Measurements from ENCODE around the gene KMT5B.

DNA sequence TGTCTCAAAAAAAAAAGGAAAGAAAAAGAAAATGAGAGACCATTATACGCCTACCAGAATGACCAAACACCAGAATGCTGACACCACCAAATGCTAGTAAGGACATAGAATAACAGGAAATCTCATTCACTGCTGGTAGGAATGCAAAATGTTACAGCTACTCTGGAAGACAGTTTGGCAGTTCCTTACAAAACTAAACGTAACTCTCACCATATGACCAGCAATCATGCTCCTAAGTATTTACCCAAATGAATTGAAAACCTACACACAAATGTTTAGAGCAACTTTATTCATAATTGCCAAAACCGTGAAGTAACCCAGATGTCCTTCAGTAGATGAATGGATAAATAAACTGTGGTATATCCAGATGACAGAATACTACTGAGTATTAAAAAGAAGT is 99.1 kb downstream of the KMT5B start:
- TF ChIP-seq, protein P1, sequence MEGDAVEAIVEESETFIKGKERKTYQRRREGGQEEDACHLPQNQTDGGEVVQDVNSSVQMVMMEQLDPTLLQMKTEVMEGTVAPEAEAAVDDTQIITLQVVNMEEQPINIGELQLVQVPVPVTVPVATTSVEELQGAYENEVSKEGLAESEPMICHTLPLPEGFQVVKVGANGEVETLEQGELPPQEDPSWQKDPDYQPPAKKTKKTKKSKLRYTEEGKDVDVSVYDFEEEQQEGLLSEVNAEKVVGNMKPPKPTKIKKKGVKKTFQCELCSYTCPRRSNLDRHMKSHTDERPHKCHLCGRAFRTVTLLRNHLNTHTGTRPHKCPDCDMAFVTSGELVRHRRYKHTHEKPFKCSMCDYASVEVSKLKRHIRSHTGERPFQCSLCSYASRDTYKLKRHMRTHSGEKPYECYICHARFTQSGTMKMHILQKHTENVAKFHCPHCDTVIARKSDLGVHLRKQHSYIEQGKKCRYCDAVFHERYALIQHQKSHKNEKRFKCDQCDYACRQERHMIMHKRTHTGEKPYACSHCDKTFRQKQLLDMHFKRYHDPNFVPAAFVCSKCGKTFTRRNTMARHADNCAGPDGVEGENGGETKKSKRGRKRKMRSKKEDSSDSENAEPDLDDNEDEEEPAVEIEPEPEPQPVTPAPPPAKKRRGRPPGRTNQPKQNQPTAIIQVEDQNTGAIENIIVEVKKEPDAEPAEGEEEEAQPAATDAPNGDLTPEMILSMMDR (conservative IDR thresholded peaks at IDR 0.05; ENCODE audit: low read depth in 2 of 2) = no peak
- TF ChIP-seq POLR2AphosphoS5 (IDR thresholded peaks at IDR 0.05; ENCODE audit: low read depth) (no peak), ZNF114 (CRISPR knock-in tag; IDR thresholded peaks at IDR 0.05) (no peak)
- TF ChIP-seq, protein P2, sequence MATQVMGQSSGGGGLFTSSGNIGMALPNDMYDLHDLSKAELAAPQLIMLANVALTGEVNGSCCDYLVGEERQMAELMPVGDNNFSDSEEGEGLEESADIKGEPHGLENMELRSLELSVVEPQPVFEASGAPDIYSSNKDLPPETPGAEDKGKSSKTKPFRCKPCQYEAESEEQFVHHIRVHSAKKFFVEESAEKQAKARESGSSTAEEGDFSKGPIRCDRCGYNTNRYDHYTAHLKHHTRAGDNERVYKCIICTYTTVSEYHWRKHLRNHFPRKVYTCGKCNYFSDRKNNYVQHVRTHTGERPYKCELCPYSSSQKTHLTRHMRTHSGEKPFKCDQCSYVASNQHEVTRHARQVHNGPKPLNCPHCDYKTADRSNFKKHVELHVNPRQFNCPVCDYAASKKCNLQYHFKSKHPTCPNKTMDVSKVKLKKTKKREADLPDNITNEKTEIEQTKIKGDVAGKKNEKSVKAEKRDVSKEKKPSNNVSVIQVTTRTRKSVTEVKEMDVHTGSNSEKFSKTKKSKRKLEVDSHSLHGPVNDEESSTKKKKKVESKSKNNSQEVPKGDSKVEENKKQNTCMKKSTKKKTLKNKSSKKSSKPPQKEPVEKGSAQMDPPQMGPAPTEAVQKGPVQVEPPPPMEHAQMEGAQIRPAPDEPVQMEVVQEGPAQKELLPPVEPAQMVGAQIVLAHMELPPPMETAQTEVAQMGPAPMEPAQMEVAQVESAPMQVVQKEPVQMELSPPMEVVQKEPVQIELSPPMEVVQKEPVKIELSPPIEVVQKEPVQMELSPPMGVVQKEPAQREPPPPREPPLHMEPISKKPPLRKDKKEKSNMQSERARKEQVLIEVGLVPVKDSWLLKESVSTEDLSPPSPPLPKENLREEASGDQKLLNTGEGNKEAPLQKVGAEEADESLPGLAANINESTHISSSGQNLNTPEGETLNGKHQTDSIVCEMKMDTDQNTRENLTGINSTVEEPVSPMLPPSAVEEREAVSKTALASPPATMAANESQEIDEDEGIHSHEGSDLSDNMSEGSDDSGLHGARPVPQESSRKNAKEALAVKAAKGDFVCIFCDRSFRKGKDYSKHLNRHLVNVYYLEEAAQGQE (IDR thresholded peaks at IDR 0.05; ENCODE audit: unreplicated experiment) = no peak
